Gastroesophageal sphincter (tissue), 3 donors: ENCODE results near the gene SLC25A48.

Experiments
- EP300 ChIP-seq: sonication (generic); formaldehyde crosslinking; IDR thresholded peaks from one replicate; pipeline ENCODE4 v1.6.1; 2017; ENCODE audit warnings: antibody characterized with exemption, mild to moderate bottlenecking
- TF ChIP-seq, protein P1 (sequence below), 4 experiments: fragments of 200-600 bp in 2 of 4; fragments of 450-650 bp in 2 of 4; sonication (generic) in 1 of 4; IDR thresholded peaks; one replicate each; pipeline ENCODE4 v1.5.1; 2017 to 2019; ENCODE audit warnings: antibody characterized with exemption in 4 of 4, mild to moderate bottlenecking in 2 of 4, moderate library complexity in 2 of 4

DNA sequence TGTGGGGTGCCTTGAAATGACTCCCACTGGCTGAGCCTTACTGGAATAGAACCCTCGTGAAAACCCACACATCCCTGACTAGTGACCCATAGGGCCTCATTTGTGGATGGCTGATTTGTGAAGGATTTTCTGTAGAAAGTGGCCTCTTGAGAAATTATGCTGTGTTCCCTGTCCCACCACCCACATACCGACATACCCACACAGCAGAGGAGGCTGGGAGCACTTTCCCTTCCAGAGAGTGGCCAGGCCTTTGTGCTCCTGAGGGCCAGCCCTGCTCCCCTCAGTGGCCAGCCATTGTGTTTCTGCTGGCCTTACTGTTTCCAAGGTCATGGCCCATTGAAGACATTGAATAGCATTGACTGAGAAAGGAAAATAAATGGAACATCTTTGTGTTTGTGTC is 31.6 kb downstream of the SLC25A48 start:
- TF ChIP-seq, protein P1, sequence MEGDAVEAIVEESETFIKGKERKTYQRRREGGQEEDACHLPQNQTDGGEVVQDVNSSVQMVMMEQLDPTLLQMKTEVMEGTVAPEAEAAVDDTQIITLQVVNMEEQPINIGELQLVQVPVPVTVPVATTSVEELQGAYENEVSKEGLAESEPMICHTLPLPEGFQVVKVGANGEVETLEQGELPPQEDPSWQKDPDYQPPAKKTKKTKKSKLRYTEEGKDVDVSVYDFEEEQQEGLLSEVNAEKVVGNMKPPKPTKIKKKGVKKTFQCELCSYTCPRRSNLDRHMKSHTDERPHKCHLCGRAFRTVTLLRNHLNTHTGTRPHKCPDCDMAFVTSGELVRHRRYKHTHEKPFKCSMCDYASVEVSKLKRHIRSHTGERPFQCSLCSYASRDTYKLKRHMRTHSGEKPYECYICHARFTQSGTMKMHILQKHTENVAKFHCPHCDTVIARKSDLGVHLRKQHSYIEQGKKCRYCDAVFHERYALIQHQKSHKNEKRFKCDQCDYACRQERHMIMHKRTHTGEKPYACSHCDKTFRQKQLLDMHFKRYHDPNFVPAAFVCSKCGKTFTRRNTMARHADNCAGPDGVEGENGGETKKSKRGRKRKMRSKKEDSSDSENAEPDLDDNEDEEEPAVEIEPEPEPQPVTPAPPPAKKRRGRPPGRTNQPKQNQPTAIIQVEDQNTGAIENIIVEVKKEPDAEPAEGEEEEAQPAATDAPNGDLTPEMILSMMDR (IDR thresholded peaks at IDR 0.05) = no peak
- no peak for TF ChIP-seq EP300
